Peyer's patch (tissue), 4 donors: ENCODE results near the gene TTC28.
"Not testable (repeated sequence)": the region's sequence is repeated elsewhere in the genome, so short reads cannot be mapped to it uniquely, and the experiment has no call there.

Source experiments
- POLR2A ChIP-seq, 2 donors: fragments of 450-650 bp; IDR thresholded peaks; one replicate each; pipeline ENCODE4 v1.5.1; 2017; ENCODE audit warnings: antibody characterized with exemption in 2 of 2, mild to moderate bottlenecking in 2 of 2, moderate library complexity in 2 of 2
- TF ChIP-seq, protein P1 (sequence below), 6 experiments: fragments of 450-650 bp in 4 of 6; fragments of 200-600 bp in 2 of 6; sonication (generic) in 1 of 6; IDR thresholded peaks; one replicate each; pipeline ENCODE4 v1.5.1; 2017 to 2019; ENCODE audit warnings: antibody characterized with exemption in 6 of 6, mild to moderate bottlenecking in 3 of 6, moderate library complexity in 1 of 6

DNA sequence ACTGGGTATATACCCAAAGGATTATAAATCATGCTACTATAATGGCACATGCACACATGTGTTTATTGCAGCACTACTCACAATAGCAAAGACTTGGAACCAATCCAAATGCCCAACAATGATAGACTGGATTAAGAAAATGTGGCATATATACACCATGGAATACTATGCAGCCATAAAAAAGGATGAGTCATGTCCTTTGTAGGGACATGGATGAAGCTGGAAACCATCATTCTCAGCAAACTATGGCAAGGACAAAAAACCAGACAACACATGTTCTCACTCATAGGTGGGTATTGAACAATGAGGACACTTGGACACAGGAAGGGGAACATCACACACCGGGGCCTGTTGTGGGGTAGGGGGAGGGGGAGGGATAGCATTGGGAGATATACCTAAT, 216.2 kb downstream of the TTC28 start:
- TF ChIP-seq, protein P1, sequence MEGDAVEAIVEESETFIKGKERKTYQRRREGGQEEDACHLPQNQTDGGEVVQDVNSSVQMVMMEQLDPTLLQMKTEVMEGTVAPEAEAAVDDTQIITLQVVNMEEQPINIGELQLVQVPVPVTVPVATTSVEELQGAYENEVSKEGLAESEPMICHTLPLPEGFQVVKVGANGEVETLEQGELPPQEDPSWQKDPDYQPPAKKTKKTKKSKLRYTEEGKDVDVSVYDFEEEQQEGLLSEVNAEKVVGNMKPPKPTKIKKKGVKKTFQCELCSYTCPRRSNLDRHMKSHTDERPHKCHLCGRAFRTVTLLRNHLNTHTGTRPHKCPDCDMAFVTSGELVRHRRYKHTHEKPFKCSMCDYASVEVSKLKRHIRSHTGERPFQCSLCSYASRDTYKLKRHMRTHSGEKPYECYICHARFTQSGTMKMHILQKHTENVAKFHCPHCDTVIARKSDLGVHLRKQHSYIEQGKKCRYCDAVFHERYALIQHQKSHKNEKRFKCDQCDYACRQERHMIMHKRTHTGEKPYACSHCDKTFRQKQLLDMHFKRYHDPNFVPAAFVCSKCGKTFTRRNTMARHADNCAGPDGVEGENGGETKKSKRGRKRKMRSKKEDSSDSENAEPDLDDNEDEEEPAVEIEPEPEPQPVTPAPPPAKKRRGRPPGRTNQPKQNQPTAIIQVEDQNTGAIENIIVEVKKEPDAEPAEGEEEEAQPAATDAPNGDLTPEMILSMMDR (IDR thresholded peaks at IDR 0.05), result not testable (repeated sequence)
- not testable (repeated sequence) for TF ChIP-seq POLR2A (IDR thresholded peaks at IDR 0.05)
